ENCODE data around the gene ACAP1.

- TF ChIP-seq CTCF (IDR thresholded peaks at IDR 0.05; ENCODE audit: low read depth, low read length) (no peak), POLR2A (IDR thresholded peaks at IDR 0.05; ENCODE audit: extremely low read depth, insufficient read length) (no peak), MYC (IDR thresholded peaks at IDR 0.05; ENCODE audit: low read depth, low read length) (no peak)
These were observed 4.2 kb upstream of the ACAP1 start for GRCh38 chr17:7332111-7332510.
